DND-41 (cell line): Measurements from ENCODE around the gene EYA4.

ENCODE experiments used
- ATAC-seq: fragments of 200-7000 bp; cut with Tn5 transposase; 3 replicates; pipeline ENCODE4 v1.9.1; 2021; ENCODE audit warnings: low read depth; ENCODE audit not compliant: insufficient read depth
- DNase-seq: peaks from one replicate; pipeline ENCODE4 v3.0.0-alpha.2; 2020
- H2AFZ ChIP-seq: 2 replicates; pipeline ENCODE4 v1.6.0; 2012; ENCODE audit warnings: low read depth, low read length
- H3K27ac ChIP-seq: 2 replicates; pipeline ENCODE4 v1.5.1; 2012; ENCODE audit warnings: low read length, inconsistent platforms
- H3K27me3 ChIP-seq: fragments of 200-600 bp; sonication (generic); 2 replicates; pipeline ENCODE4 v1.6.0; 2012; ENCODE audit warnings: low read length, mild to moderate bottlenecking, inconsistent platforms; ENCODE audit not compliant: insufficient read depth, poor library complexity
- H3K36me3 ChIP-seq: 2 replicates; pipeline ENCODE4 v1.5.1; 2012; ENCODE audit warnings: low read length, inconsistent platforms; ENCODE audit not compliant: insufficient read depth
- H3K4me1 ChIP-seq: 2 replicates; pipeline ENCODE4 v1.5.1; 2012; ENCODE audit warnings: mild to moderate bottlenecking, low read length; ENCODE audit not compliant: insufficient read depth
- H3K4me2 ChIP-seq: 2 replicates; pipeline ENCODE4 v1.6.0; 2012; ENCODE audit warnings: mild to moderate bottlenecking, moderate library complexity, low read length, inconsistent platforms; ENCODE audit not compliant: insufficient read depth
- H3K4me3 ChIP-seq, 2 experiments: fragments of 200-600 bp in 1 of 2; shearing (Covaris generic) in 1 of 2; 2 replicates each; pipeline ENCODE4 v1.5.1; 2012 to 2016; ENCODE audit warnings: inconsistent platforms in 2 of 2, low read length in 2 of 2, mild to moderate bottlenecking in 2 of 2, low read depth in 1 of 2, moderate library complexity in 1 of 2
- H3K79me2 ChIP-seq: 2 replicates; pipeline ENCODE4 v1.6.0; 2012; ENCODE audit warnings: low read length, inconsistent platforms; ENCODE audit not compliant: insufficient read depth
- H3K9ac ChIP-seq: 2 replicates; pipeline ENCODE4 v1.6.0; 2012; ENCODE audit warnings: low read depth, mild to moderate bottlenecking, inconsistent platforms, low read length, moderate library complexity
- H3K9me3 ChIP-seq: 2 replicates; pipeline ENCODE4 v1.5.1; 2012; ENCODE audit warnings: low read length, moderate library complexity, mild to moderate bottlenecking, inconsistent platforms; ENCODE audit not compliant: insufficient read depth, severe bottlenecking
- H4K20me1 ChIP-seq: 2 replicates; pipeline ENCODE4 v1.6.0; 2012; ENCODE audit warnings: low read length; ENCODE audit not compliant: insufficient read depth
- CTCF ChIP-seq: IDR thresholded peaks from 2 replicates; pipeline ENCODE4 v1.5.1; 2012; ENCODE audit warnings: borderline replicate concordance, low read length, moderate library complexity, mild to moderate bottlenecking; ENCODE audit not compliant: poor library complexity, severe bottlenecking; ENCODE audit errors: extremely low read depth
- EZH2 ChIP-seq: IDR thresholded peaks from 3 replicates; pipeline ENCODE4 v1.6.1; 2012; ENCODE audit warnings: borderline replicate concordance, low read depth, mild to moderate bottlenecking, moderate library complexity, low read length, inconsistent platforms; ENCODE audit not compliant: severe bottlenecking

Gene EYA4

GRCh38 chr6:133539502-133540259, 298.5 kb downstream of the EYA4 start:
- ATAC-seq (no peak), DNase-seq (no peak)
- Histone ChIP-seq H3K27me3 (peaks cover 2% of the 10 kb centered on the region), H3K79me2 (no peaks in the 10 kb centered on the region), H3K4me3 (no peak overlapping the region), H3K9me3 (no peaks in the 10 kb centered on the region), H3K27ac (no peak overlapping the region), H4K20me1 (no peaks in the 10 kb centered on the region), H3K4me1 (no peaks in the 10 kb centered on the region), H3K4me2 (no peak overlapping the region), H3K36me3 (no peaks in the 10 kb centered on the region), H2AFZ (no peak overlapping the region), H3K9ac (no peak overlapping the region)
- TF ChIP-seq EZH2 (no peak), CTCF (no peak)

GRCh38 chr6:133540361-133540760, 299.2 kb downstream of the EYA4 start:
- Histone ChIP-seq H3K4me2 (no peak overlapping the region), H2AFZ (no peak overlapping the region), H3K27me3 (peaks cover 2% of the 10 kb centered on the region), H3K36me3 (no peaks in the 10 kb centered on the region), H3K79me2 (no peaks in the 10 kb centered on the region), H3K4me3 (no peak overlapping the region), H3K4me1 (no peaks in the 10 kb centered on the region), H3K9ac (no peak overlapping the region), H3K9me3 (no peaks in the 10 kb centered on the region), H3K27ac (no peak overlapping the region), H4K20me1 (no peaks in the 10 kb centered on the region)
- DNase-seq (no peak), ATAC-seq (no peak)
- TF ChIP-seq CTCF (no peak), EZH2 (no peak)

- peaks cover 2% of the 10 kb centered on the region for H3K27me3 ChIP-seq
- H4K20me1 ChIP-seq: no peaks in the 10 kb centered on the region
- TF ChIP-seq EZH2: no peak
- TF ChIP-seq CTCF: no peak
- no peak overlapping the region for H3K27ac ChIP-seq
- H3K9ac ChIP-seq: no peak overlapping the region
- H3K4me1 ChIP-seq: no peaks in the 10 kb centered on the region
- DNase-seq (no peak), ATAC-seq (no peak)
- H3K4me2 ChIP-seq: no peak overlapping the region
- H3K36me3 ChIP-seq: no peaks in the 10 kb centered on the region
- no peaks in the 10 kb centered on the region for H3K79me2 ChIP-seq
- H2AFZ ChIP-seq: no peak overlapping the region
- no peak overlapping the region for H3K4me3 ChIP-seq
- H3K9me3 ChIP-seq: no peaks in the 10 kb centered on the region
Measured at GRCh38 chr6:133541040-133541439, 299.9 kb downstream of the EYA4 start.
